Ovary (tissue), 9 donors: ENCODE measurements around the gene SPATA45. TPM values are rescaled to one million over a fixed set of nuclear protein-coding genes. Genes with fewer than 3 reads are reported as not detected.

ENCODE experiments used
- DNase-seq, 5 donors: peaks; one replicate each; pipeline ENCODE4 v3.0.0-alpha.2; 2019 to 2020
- H3K27ac ChIP-seq, 2 donors: fragments of 200-600 bp; one replicate each; pipeline versions ENCODE4 v1.5.1 to v1.8.0; 2019 to 2022
- H3K27me3 ChIP-seq: fragments of 200-600 bp; one replicate; pipeline ENCODE4 v1.8.0; 2022
- H3K36me3 ChIP-seq: fragments of 200-600 bp; sonication (generic); one replicate; pipeline ENCODE4 v1.5.1; 2019
- H3K4me1 ChIP-seq: one replicate; pipeline ENCODE4 v1.8.1; 2013; ENCODE audit warnings: mild to moderate bottlenecking, moderate library complexity; ENCODE audit not compliant: insufficient read depth
- H3K4me3 ChIP-seq: fragments of 200-600 bp; sonication (generic); one replicate; pipeline ENCODE4 v1.5.1; 2017
- H3K9me3 ChIP-seq, 2 donors: fragments of 200-600 bp in 1 of 2; sonication (generic) in 1 of 2; one replicate each; pipeline versions ENCODE4 v1.5.1 to v1.8.1; 2013 to 2019; ENCODE audit warnings: mild to moderate bottlenecking in 1 of 2, moderate library complexity in 1 of 2
- EP300 ChIP-seq: sonication (generic); formaldehyde crosslinking; IDR thresholded peaks from one replicate; pipeline ENCODE4 v1.6.1; 2017; ENCODE audit warnings: antibody characterized with exemption
- POLR2A ChIP-seq: fragments of 450-650 bp; IDR thresholded peaks from one replicate; pipeline ENCODE4 v1.6.1; 2017; ENCODE audit warnings: antibody characterized with exemption, mild to moderate bottlenecking, moderate library complexity
- WGBS, 3 donors: extraction: QIAGEN DNeasy Blood & Tissue Kit in 1 of 3; methylation state at CpG; one replicate each; pipeline versions ENCODE4 v1.1.5 to v1.1.7; 2013 to 2017; 5-methylcytosine and 5-hydroxymethylcytosine counted together
- intact Hi-C, 4 donors: fragments of 100-400 bp; cut with DNase I; formaldehyde crosslinking; loops; one replicate each; pipeline versions ENCODE4 v1.11.0 to v1.15.1; 2022 to 2023
- polyA plus RNA-seq, 2 donors: library from polyadenylated mRNA; stranded (reverse); fragments of 200-250 nt in 1 of 2; fragments of 350-450 nt in 1 of 2; fragmentation: Illumina TruSeq in 1 of 2; extraction: RNeasy Lipid Tissue Mini Kit (QIAGEN cat#74804) in 1 of 2; gene quantifications; one replicate each; pipeline ENCODE4 v1.2.3, GENCODE V29; 2013 to 2014
- total RNA-seq, 7 donors: library from RNA; depleted of rRNA in 2 of 7; stranded (reverse); fragments of >200 nt in 2 of 7; fragmentation: NEBNext Ultra II Directional in 3 of 7; extraction: Animal tissue kit (Norgen Biotek cat#: 25700) in 3 of 7; gene quantifications; one replicate each; pipeline versions ENCODE4 v1.1.0 to v1.2.4, GENCODE V29; 2016 to 2023
- TF ChIP-seq, protein P1 (sequence below), 3 donors: fragments of 450-650 bp in 2 of 3; fragments of 200-600 bp in 1 of 3; IDR thresholded peaks; one replicate each; pipeline versions ENCODE4 v1.5.1 to v1.8.0; 2016 to 2022; ENCODE audit warnings: antibody characterized with exemption in 3 of 3, mild to moderate bottlenecking in 1 of 3
- donor health status: DM: no; HTN: no; CAD: no; lungs with moderate emphysema.
- donor health status: DM: no; HTN: no; CAD: no.
- donor health status: Bipolar disorder and iron deficiency.
- donor health status: DM: yes; HTN: yes; CAD: no.
- donor health status: DM: no; HTN: no; CAD: no.
- donor health status: DM: yes; HTN: yes; CAD: no.

SPATA45 gene
- total and polyA plus RNA-seq, 9 donors: not detected

DNA sequence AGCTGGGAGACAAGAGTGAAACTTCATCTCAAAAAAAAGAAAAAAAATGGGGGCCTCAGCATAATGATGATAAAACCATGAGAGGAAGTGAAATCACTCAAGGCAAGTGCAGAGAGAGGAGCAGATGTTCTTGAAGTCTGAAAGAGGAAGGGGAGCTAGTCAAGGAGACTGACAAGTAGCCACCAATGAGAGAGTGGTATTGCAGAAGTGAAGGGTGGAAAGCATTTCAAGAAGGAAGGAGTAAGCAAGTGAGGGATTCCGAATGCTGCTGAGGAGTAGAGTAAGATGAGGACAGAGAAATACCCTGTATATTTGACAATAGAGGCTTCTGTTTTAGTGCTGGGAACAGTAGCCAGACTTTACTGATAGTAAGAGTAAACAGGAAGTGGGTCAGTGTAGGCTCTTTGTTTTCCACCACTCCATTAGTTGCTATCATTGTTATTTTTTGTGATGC lies 52.9 kb downstream of the SPATA45 start:
- DNase-seq: no peak
- intact Hi-C loops: no loop called here
- H3K4me1 ChIP-seq: peaks cover 8% of the 10 kb centered on the region
- no peaks in the 10 kb centered on the region for H3K36me3 ChIP-seq
- no peak overlapping the region for H3K27ac ChIP-seq
- no peak overlapping the region for H3K4me3 ChIP-seq
- H3K27me3 ChIP-seq: no peaks in the 10 kb centered on the region
- WGBS, 3 donors: 80 to 88% (median 83%) methylated on average over 1 of the region's 1 CpG
- TF ChIP-seq, protein P1, sequence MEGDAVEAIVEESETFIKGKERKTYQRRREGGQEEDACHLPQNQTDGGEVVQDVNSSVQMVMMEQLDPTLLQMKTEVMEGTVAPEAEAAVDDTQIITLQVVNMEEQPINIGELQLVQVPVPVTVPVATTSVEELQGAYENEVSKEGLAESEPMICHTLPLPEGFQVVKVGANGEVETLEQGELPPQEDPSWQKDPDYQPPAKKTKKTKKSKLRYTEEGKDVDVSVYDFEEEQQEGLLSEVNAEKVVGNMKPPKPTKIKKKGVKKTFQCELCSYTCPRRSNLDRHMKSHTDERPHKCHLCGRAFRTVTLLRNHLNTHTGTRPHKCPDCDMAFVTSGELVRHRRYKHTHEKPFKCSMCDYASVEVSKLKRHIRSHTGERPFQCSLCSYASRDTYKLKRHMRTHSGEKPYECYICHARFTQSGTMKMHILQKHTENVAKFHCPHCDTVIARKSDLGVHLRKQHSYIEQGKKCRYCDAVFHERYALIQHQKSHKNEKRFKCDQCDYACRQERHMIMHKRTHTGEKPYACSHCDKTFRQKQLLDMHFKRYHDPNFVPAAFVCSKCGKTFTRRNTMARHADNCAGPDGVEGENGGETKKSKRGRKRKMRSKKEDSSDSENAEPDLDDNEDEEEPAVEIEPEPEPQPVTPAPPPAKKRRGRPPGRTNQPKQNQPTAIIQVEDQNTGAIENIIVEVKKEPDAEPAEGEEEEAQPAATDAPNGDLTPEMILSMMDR (IDR thresholded peaks at IDR 0.05): no peak
- TF ChIP-seq POLR2A (no peak), EP300 (no peak)
- H3K9me3 ChIP-seq: no peaks in the 10 kb centered on the region

- H3K36me3 ChIP-seq: no peaks in the 10 kb centered on the region
- H3K27me3 ChIP-seq: no peaks in the 10 kb centered on the region
- intact Hi-C loops: no loop called here
- H3K4me3 ChIP-seq: peak overlapping the region; percentile 79
- peaks cover 8% of the 10 kb centered on the region for H3K4me1 ChIP-seq
- 12 to 17% (median 17%) methylated on average over 16 of the region's 16 CpGs for WGBS, 3 donors
- no peaks in the 10 kb centered on the region for H3K9me3 ChIP-seq
- DNase-seq: no peak
- H3K27ac ChIP-seq: peak overlapping the region; percentile 83 to 86
- TF ChIP-seq POLR2A: no peak
- no peak for TF ChIP-seq EP300
Observed at GRCh38 chr1:212792396-212792908, 55.0 kb downstream of the SPATA45 start.

- Histone ChIP-seq H3K4me1 (peaks cover 8% of the 10 kb centered on the region), H3K9me3 (no peaks in the 10 kb centered on the region), H3K27me3 (no peaks in the 10 kb centered on the region), H3K36me3 (no peaks in the 10 kb centered on the region), H3K4me3 (peak within 1 kb of the TSS; percentile 79), H3K27ac (peak within 1 kb of the TSS; percentile 83 to 86)
- intact Hi-C loops: no loop called here
- WGBS, 3 donors: 0 to 1% (median 0%) methylated on average over 32 to 46 of the region's 46 CpGs
- peak; percentile 84 to 98 (median 90) for DNase-seq
- TF ChIP-seq, protein P1 (IDR thresholded peaks at IDR 0.05): no peak
- TF ChIP-seq POLR2A: peak; percentile 61
Observed at GRCh38 chr1:212791676-212792395, 55.6 kb downstream of the SPATA45 start, which contains the start of the genes NSL1 and TATDN3. Gene NSL1 (minus strand): TSS chr1:212791777. CDS start chr1:212791763, 14 bp downstream. Gene TATDN3 (plus strand): TSS chr1:212791894. CDS start chr1:212791922, 28 bp downstream.

GRCh38 chr1:212791261-212791675 lies 56.2 kb downstream of the SPATA45 start:
- no peaks in the 10 kb centered on the region for H3K27me3 ChIP-seq
- no peaks in the 10 kb centered on the region for H3K36me3 ChIP-seq
- H3K4me1 ChIP-seq: peaks cover 8% of the 10 kb centered on the region
- H3K27ac ChIP-seq: peak overlapping the region; percentile 83 to 86
- intact Hi-C loops: no loop called here
- H3K4me3 ChIP-seq: peak overlapping the region; percentile 79
- no peaks in the 10 kb centered on the region for H3K9me3 ChIP-seq
- 0% methylated on average over 22 of the region's 22 CpGs for WGBS, 3 donors
- no peak for DNase-seq
- TF ChIP-seq EP300: no peak

- Histone ChIP-seq H3K36me3 (no peaks in the 10 kb centered on the region), H3K27ac (no peak overlapping the region), H3K27me3 (no peaks in the 10 kb centered on the region), H3K4me3 (no peak overlapping the region), H3K9me3 (no peaks in the 10 kb centered on the region), H3K4me1 (peaks cover 3% of the 10 kb centered on the region)
- TF ChIP-seq POLR2A (no peak), EP300 (no peak)
- TF ChIP-seq, protein P1 (IDR thresholded peaks at IDR 0.05): no peak
- intact Hi-C loops: loop anchor here in 1 of 4 donors (10.0 kb wide), 1 partner anchor 121 kb away; no protein-coding TSS in a partner anchor
- 94 to 98% (median 97%) methylated on average over 1 of the region's 1 CpG for WGBS, 3 donors
- DNase-seq: no peak
Observed at GRCh38 chr1:212785871-212786270, 61.6 kb downstream of the SPATA45 start.
